Amygdala (tissue), 56 donors: ENCODE measurements around the gene RBM47.

Source experiments
- DNase-seq, 56 donors: peaks; one replicate each; lab custom pipeline; 2025; lab: John Stamatoyannopoulos, UW

RBM47 gene

GRCh38 chr4:40594261-40595178 is 35.1 kb downstream of the RBM47 start:
- DNase-seq = no peak

DNA sequence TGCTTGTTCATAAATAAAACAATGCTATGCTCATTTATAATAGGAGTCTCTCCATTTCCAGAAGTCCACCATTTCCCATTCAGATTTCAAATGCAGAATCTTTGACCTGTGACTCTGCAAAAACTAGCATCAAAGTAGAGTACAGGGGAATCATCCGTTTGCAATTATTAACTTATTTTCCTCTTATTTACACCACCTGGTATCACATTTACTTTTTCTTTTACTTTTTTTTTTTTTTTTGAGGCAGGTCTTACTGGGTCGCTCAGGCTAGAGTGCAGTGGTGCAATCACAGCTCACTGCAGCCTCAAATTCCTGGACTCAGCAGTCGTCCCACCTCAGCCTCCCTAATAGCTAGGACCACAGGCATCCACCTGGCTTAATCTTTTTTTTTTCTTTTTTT is 37.6 kb downstream of the RBM47 start:
- no peak for DNase-seq

GRCh38 chr4:40587826-40588225 is 41.8 kb downstream of the RBM47 start:
- DNase-seq = no peak

DNA sequence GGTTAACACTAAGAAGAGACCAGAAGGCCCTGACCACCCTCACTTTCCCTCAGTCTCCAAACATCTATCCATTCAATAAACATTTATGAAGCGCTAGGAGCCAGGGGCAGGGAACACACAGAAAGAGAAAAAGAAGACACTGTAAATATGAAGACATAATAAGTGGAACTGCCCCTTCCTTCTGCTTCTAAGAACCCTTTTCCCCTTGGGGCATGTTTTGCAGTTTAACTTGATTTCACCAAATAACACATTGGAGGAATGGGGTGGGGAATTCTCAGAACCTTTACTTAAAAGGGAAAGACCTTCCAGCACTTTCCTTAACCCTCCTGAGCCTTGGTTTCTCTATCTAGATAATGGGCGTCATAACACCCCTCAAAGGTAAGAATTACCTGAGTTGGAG is 42.3 kb downstream of the RBM47 start:
- no peak for DNase-seq

GRCh38 chr4:40586729-40587128 is 42.9 kb downstream of the RBM47 start:
- DNase-seq = no peak

DNA sequence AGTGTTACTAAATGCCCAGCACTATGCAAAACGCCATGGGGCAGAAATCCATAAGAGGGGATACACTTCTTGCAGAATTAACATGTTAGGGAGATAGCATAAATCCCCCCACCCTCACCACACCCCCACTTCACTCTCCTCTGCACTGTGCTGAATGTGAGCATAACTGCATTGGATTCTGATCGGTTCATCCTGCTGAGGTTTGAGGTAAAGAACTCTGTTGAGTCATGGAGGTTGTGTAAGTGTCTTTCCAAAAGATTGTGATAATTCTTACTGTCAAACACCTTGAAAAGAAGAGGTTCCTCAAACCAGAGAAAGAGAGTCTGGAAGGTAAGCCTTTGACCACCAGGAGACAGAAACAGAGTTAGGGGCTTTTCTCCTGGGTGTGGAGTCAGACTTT is 43.6 kb downstream of the RBM47 start:
- DNase-seq = no peak

GRCh38 chr4:40585201-40585799 is 44.4 kb downstream of the RBM47 start:
- no peak for DNase-seq

GRCh38 chr4:40584517-40585141 is 45.0 kb downstream of the RBM47 start:
- DNase-seq = no peak

- no peak for DNase-seq
Measured at GRCh38 chr4:40583850-40584439, 45.7 kb downstream of the RBM47 start.

DNA sequence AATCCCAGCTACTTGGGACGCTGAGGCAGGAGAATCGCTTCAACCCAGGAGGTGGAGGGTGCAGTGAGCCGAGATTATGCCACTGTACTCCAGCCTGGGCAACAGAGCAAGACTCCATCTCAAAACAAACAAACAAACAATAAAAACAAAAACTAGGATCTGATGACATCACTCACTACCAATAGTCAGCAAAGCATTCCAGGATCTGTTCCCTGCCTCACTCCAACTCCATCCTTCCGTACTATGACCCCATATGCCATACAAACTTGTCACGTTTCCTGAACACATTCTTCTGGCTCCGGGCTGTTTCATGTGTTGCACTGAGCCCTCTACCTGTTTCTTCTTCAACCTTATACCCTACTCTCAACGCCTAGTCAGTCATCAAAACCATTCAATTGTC is 47.3 kb downstream of the RBM47 start:
- DNase-seq = no peak

GRCh38 chr4:40581254-40582140 is 48.2 kb downstream of the RBM47 start:
- no peak for DNase-seq

DNA sequence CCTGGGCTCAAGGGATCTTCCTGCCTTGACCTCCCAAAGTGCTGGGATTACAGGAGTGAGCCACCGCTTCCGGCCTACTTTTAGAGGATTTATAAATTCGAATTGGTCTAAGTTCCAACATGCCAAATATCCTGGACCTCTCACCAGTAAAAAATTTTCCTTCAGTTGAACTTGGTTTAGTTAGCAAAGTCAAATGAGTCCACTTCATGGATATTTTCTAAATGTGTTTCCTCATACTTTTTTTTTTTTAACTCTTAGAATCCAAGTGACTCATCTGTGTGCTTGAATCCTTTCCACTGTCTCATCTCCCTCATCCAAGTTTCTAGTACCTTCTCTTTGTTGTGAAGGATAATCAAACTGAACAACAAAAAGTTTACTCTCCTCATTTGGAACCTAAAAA is 49.7 kb downstream of the RBM47 start:
- DNase-seq = no peak

- DNase-seq = no peak
Measured at GRCh38 chr4:40577588-40578253, 51.9 kb downstream of the RBM47 start.

DNA sequence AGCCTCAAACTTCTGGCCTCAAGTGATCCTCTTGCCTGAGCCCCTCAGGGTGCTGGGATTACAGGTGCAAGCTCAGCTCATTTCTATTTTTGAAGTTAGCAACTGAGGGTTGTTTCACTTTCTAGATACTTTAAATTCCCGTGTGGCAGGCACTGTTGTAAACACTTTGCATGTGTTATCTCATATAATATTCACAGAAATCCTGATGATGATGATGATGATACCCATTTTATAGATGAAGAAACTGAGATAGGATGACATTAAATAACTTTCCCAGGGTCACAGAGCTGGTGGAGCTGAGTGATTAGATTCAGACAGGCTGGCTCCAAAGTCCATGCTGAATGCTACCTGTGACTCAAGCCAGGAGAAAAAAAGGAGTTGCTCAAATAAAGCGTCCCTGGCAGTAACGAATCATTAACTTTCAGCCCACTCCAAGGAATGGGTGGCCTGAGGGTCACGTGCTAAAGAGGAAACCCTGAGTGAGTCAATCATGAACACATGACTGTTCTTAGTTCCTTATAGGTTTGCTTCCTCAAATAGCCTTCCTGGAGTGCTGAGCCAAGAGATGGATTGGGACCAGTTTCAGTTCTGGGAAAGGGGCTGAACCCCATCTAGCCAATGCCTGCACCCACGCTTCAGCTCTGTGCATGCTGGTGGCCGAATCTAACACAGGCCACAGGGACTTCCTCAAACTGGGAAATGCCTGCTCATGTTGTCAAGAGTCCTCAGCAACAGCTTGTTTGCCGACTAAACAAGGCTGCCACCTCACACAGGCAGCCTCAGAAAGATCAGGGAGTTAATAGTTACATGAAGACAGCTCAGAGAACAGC is 52.8 kb downstream of the RBM47 start:
- DNase-seq = peak in 46 of 56 donors; percentile 3 to 77 (median 25)

GRCh38 chr4:40575846-40576245 is 53.8 kb downstream of the RBM47 start:
- no peak for DNase-seq

- peak in 2 of 56 donors; percentile 9 to 16 for DNase-seq
Measured at GRCh38 chr4:40573593-40574311, 55.9 kb downstream of the RBM47 start.

DNA sequence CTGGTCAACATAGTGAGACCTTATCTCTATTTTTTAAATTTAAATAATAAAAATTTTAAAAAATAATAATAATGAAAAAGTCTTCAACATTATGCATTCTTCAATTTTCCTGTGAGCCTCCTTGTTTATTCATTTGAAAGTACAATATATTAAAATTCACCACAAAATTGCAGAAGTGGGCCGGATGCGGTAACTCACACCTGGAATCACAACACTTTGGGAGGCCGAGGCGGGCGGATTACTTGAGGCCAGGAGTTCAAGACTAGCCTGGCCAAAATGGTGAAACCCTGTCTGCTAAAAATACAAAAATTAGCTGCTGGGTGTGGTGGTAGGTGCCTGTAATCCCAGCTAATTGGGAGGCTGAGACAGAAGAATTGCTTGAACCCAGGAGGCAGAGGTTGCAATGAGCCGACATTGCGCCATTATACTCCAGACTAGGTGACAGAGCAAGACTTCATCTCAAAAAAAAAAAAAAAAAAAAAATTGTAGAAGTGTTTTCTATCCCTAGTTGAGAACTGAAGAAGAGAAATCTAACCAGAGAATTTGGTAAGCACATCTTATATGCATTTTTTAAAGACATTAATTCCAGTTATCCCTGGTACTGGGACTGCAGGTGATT is 56.9 kb downstream of the RBM47 start:
- DNase-seq = no peak

DNA sequence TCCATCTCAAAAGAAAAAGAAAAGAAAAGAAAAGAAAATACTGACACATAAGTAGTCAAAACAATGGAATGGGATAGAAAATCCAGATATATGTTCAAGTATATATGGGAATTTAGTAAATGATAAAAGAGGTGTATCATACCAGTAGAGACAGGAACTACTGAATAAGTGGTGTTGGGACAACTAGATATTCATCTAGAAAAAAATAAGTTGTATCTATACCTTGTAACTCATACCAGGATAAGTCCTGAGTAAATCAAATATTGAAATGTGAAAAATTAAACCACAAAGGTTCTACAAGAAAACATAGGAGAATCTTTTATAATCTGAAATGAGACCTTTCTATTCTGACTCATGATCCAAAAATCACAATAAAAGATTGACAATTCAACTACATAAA is 58.5 kb downstream of the RBM47 start:
- DNase-seq = no peak
